Measurements from ENCODE around the gene ERGIC3. TPM values are rescaled to one million over a fixed set of nuclear protein-coding genes. Genes with fewer than 3 reads are reported as not detected.

ERGIC3 gene
- total and polyA plus RNA-seq, 2 of the 13 experiments (the other 11 are each of a cell fraction or from before 2014, with no cell fraction given) = 407 to 670 TPM

- intact Hi-C loops (cut with micrococcal nuclease; ENCODE audit: unreplicated experiment) = no loop called here
Measured at GRCh38 chr20:35562541-35563110, 20.7 kb downstream of the ERGIC3 start.

More at GRCh38 chr20:35562541-35563110, 20.7 kb downstream of the ERGIC3 start:
- H3K27ac ChIP-seq (ENCODE audit: extremely low read length, insufficient read depth, low read length) = no peak overlapping the region
- ChIA-PET POLR2A (no interaction called here), CTCF (ENCODE audit: low intra/inter-chr PET ratio, low total read pairs) (no interaction called here)
- no peaks in the 10 kb centered on the region for H3K9me3 ChIP-seq (ENCODE audit: low read length)
- FAIRE-seq (no peak), DNase-seq (ENCODE audit: low spot score) (no peak), ATAC-seq (no peak)
- no peak overlapping the region for H3K4me3 ChIP-seq (replicated peaks in 1 of 3; ENCODE audit: insufficient read depth in 1 of 3, low read depth in 2 of 3, low read length in 3 of 3)
- no peak overlapping the region for H2AFZ ChIP-seq (ENCODE audit: low read length)
- no peak overlapping the region for H3K4me2 ChIP-seq (ENCODE audit: low read depth, low read length)
- TF ChIP-seq HNF1A (IDR thresholded peaks at IDR 0.05; ENCODE audit: low read depth) = no peak
- no peak for TF ChIP-seq HNF1A (CRISPR knock-in tag; IDR thresholded peaks at IDR 0.05; ENCODE audit: borderline replicate concordance)
- TF ChIP-seq GABPA (IDR thresholded peaks at IDR 0.05; ENCODE audit: low read depth, low read length) = peak; percentile 3; the same call in 1 of the 2 replicates
- no peak for TF ChIP-seq GABPA (CRISPR knock-in tag; IDR thresholded peaks at IDR 0.05; ENCODE audit: low read depth)
- peaks cover 9% of the 10 kb centered on the region; the same call in 1 of the 2 replicates for H3K4me1 ChIP-seq (ENCODE audit: insufficient read depth, low read length)
- no peaks in the 10 kb centered on the region for H3K27me3 ChIP-seq (ENCODE audit: control insufficient read depth in 1 of 2, insufficient read depth in 2 of 2, low read length in 2 of 2)
- peaks cover 3 to 12% of the 10 kb centered on the region in 2 experiments; a peak in 3 of 5 replicates for H3K36me3 ChIP-seq (replicated peaks in 1 of 2; ENCODE audit: control insufficient read depth in 1 of 2, insufficient read depth in 2 of 2, low read length in 2 of 2)
- 74% methylated on average over 9 of the region's 10 CpGs for WGBS (ENCODE audit: low lambda C conversion rate)
- H3K9ac ChIP-seq (ENCODE audit: insufficient read depth, low read depth, low read length) = no peak overlapping the region
- H4K20me1 ChIP-seq (ENCODE audit: insufficient read depth, low read length) = no peaks in the 10 kb centered on the region
- H3K79me2 ChIP-seq (ENCODE audit: insufficient read depth, low read length) = no peaks in the 10 kb centered on the region
- in situ Hi-C loops (cut with HindIII; ENCODE audit: extremely low pct_ligation_motif_present, low pct_unique_long_range_greater_than_20kb) = no loop called here
- no TSS peak for BruUV-seq (replicated peaks)
